Activated CD4-positive, alpha-beta T cell treated with anti-CD3 and anti-CD28 coated beads, Interleukin-2, amount 50 U/mL, for 24 hours (primary cell): Measurements from ENCODE around the gene PSD2.

Source experiments
- DNase-seq, 2 donors: peaks; one replicate each; pipeline ENCODE4 v3.0.0-alpha.2; 2020; ENCODE audit warnings: low read depth in 1 of 2, low spot score in 1 of 2

The PSD2 gene

GRCh38 chr5:139763280-139763929 is 32.2 kb upstream of the PSD2 start:
- no peak for DNase-seq

GRCh38 chr5:139763930-139764791 is 31.4 kb upstream of the PSD2 start:
- no peak for DNase-seq

- no peak for DNase-seq
These were observed 30.7 kb upstream of the PSD2 start for GRCh38 chr5:139764886-139765408.

GRCh38 chr5:139765409-139766217 is 30.0 kb upstream of the PSD2 start:
- DNase-seq: peak; percentile 71 to 73

GRCh38 chr5:139767960-139768359 is 27.6 kb upstream of the PSD2 start:
- DNase-seq: no peak

GRCh38 chr5:139768807-139769465 is 26.7 kb upstream of the PSD2 start:
- no peak for DNase-seq

- no peak for DNase-seq
These were observed 26.1 kb upstream of the PSD2 start for GRCh38 chr5:139769477-139769876.

- no peak for DNase-seq
These were observed 24.9 kb upstream of the PSD2 start for GRCh38 chr5:139770722-139771121.

- DNase-seq: no peak
These were observed 23.4 kb upstream of the PSD2 start for GRCh38 chr5:139772089-139772791.

- no peak for DNase-seq
These were observed 22.5 kb upstream of the PSD2 start for GRCh38 chr5:139772927-139773690.

- DNase-seq: peak; percentile 60 to 70
These were observed 20.5 kb upstream of the PSD2 start for GRCh38 chr5:139774980-139775661.

- DNase-seq: no peak
These were observed 19.7 kb upstream of the PSD2 start for GRCh38 chr5:139775872-139776271.

GRCh38 chr5:139776861-139777260 is 18.7 kb upstream of the PSD2 start:
- no peak for DNase-seq

GRCh38 chr5:139783436-139783965 is 12.1 kb upstream of the PSD2 start:
- no peak for DNase-seq

GRCh38 chr5:139784488-139784887 is 11.1 kb upstream of the PSD2 start:
- no peak for DNase-seq

GRCh38 chr5:139787257-139787567 is 8.4 kb upstream of the PSD2 start:
- no peak for DNase-seq

- peak; percentile 81 to 83 for DNase-seq
These were observed 7.9 kb upstream of the PSD2 start for GRCh38 chr5:139787568-139788293.

GRCh38 chr5:139788294-139788910 is 7.2 kb upstream of the PSD2 start:
- DNase-seq: no peak
